AG09319 (cell line): ENCODE results near the gene SMCO4.

Experiments
- DNase-seq: peaks from one replicate; pipeline ENCODE4 v3.0.0-alpha.2; 2010; ENCODE audit warnings: low read depth; ENCODE audit errors: extremely low read depth
- CTCF ChIP-seq: IDR thresholded peaks from 2 replicates; pipeline ENCODE4 v1.5.1; 2011; ENCODE audit warnings: low read depth, mild to moderate bottlenecking, inconsistent platforms, low read length, moderate library complexity

SMCO4 gene

GRCh38 chr11:93514712-93515111 lies 28.5 kb downstream of the SMCO4 start:
- TF ChIP-seq CTCF, result no peak
- no peak for DNase-seq

GRCh38 chr11:93513772-93514171 lies 29.4 kb downstream of the SMCO4 start:
- DNase-seq, result no peak
- TF ChIP-seq CTCF, result no peak

GRCh38 chr11:93512949-93513667 lies 30.1 kb downstream of the SMCO4 start:
- no peak for DNase-seq

GRCh38 chr11:93512073-93512475 lies 31.1 kb downstream of the SMCO4 start:
- DNase-seq, result no peak
- no peak for TF ChIP-seq CTCF

More at GRCh38 chr11:93512949-93513667, 30.1 kb downstream of the SMCO4 start:
- TF ChIP-seq CTCF, result no peak

- TF ChIP-seq CTCF, result no peak
These were observed 32.9 kb downstream of the SMCO4 start for GRCh38 chr11:93510196-93510873.

GRCh38 chr11:93507517-93507916 lies 35.7 kb downstream of the SMCO4 start:
- TF ChIP-seq CTCF, result no peak
- DNase-seq, result no peak

More at GRCh38 chr11:93510196-93510873, 32.9 kb downstream of the SMCO4 start:
- DNase-seq, result no peak

GRCh38 chr11:93505703-93506102 lies 37.5 kb downstream of the SMCO4 start:
- no peak for TF ChIP-seq CTCF
- DNase-seq, result no peak
